ENCODE data around the gene RAB6C. TPM values are rescaled to one million over a fixed set of nuclear protein-coding genes. Genes with fewer than 3 reads are reported as not detected.
"Not testable (repeated sequence)": the region's sequence is repeated elsewhere in the genome, so short reads cannot be mapped to it uniquely, and the experiment has no call there.

RAB6C gene
- total RNA-seq = under 1 TPM in 1 of 2 donors, not detected in 1; 0.68 TPM

DNA sequence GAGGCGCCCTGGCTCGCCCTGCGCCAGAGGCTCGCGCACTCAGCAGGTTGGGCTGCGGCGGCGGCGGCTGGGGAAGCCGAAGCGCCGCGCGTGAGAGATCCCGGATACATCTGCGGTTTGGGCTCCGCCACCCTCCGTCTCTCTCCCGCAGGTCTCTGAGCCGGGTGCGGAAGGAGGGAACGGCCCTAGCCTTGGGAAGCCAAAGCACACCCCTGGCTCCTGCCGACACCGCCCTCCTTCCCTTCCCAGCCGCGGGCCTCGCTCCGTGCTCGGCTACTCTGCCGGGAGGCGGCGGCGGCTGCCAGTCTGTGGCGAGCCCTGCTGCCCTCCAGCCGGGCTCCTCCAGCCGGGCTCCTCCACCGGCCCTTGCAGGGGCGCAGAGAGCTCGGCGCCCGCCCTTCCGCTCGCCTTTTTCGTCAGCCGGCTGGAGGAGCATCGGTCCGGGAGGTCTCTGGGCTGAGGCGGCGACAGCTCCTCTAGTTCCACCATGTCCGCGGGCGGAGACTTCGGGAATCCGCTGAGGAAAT is at the start of gene RAB6C:
TSS of gene RAB6C (plus strand) at position 38 of the 527 bp plus-strand sequence. CDS start at position 488, 450 bp downstream.
- not testable (repeated sequence) for DNase-seq (ENCODE audit: low spot score); H3K27ac ChIP-seq; H3K27me3 ChIP-seq (replicated peaks; ENCODE audit: insufficient read depth); ATAC-seq (ENCODE audit: insufficient number of reproducible peaks, low FRiP score, low read depth); H3K4me1 ChIP-seq (ENCODE audit: control insufficient read depth in 1 of 2, low read depth in 2 of 2); H3K36me3 ChIP-seq; H3K9me3 ChIP-seq
- peak within 1 kb of the TSS; percentile 63 for H3K4me3 ChIP-seq

- H3K9me3 ChIP-seq = no peaks in the 10 kb centered on the region
- no peak overlapping the region for H3K4me3 ChIP-seq
- H3K36me3 ChIP-seq = no peaks in the 10 kb centered on the region
- ATAC-seq (ENCODE audit: insufficient number of reproducible peaks, low FRiP score, low read depth) (no peak), DNase-seq (ENCODE audit: low spot score) (no peak)
- TF ChIP-seq, protein P1, sequence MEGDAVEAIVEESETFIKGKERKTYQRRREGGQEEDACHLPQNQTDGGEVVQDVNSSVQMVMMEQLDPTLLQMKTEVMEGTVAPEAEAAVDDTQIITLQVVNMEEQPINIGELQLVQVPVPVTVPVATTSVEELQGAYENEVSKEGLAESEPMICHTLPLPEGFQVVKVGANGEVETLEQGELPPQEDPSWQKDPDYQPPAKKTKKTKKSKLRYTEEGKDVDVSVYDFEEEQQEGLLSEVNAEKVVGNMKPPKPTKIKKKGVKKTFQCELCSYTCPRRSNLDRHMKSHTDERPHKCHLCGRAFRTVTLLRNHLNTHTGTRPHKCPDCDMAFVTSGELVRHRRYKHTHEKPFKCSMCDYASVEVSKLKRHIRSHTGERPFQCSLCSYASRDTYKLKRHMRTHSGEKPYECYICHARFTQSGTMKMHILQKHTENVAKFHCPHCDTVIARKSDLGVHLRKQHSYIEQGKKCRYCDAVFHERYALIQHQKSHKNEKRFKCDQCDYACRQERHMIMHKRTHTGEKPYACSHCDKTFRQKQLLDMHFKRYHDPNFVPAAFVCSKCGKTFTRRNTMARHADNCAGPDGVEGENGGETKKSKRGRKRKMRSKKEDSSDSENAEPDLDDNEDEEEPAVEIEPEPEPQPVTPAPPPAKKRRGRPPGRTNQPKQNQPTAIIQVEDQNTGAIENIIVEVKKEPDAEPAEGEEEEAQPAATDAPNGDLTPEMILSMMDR (IDR thresholded peaks at IDR 0.05) = no peak
- no peak overlapping the region for H3K27ac ChIP-seq
- no peaks in the 10 kb centered on the region for H3K4me1 ChIP-seq (ENCODE audit: control insufficient read depth in 1 of 2, low read depth in 2 of 2)
- H3K27me3 ChIP-seq (replicated peaks; ENCODE audit: insufficient read depth) = no peaks in the 10 kb centered on the region
Measured at GRCh38 chr2:129930451-129930850, 49.0 kb upstream of the RAB6C start.

- H3K27ac ChIP-seq; ATAC-seq (ENCODE audit: insufficient number of reproducible peaks, low FRiP score, low read depth); H3K36me3 ChIP-seq; H3K4me1 ChIP-seq (ENCODE audit: control insufficient read depth in 1 of 2, low read depth in 2 of 2); H3K27me3 ChIP-seq (replicated peaks; ENCODE audit: insufficient read depth); DNase-seq (ENCODE audit: low spot score); H3K4me3 ChIP-seq; H3K9me3 ChIP-seq: not testable (repeated sequence)
Measured at GRCh38 chr2:129933387-129933786, 46.1 kb upstream of the RAB6C start.

DNA sequence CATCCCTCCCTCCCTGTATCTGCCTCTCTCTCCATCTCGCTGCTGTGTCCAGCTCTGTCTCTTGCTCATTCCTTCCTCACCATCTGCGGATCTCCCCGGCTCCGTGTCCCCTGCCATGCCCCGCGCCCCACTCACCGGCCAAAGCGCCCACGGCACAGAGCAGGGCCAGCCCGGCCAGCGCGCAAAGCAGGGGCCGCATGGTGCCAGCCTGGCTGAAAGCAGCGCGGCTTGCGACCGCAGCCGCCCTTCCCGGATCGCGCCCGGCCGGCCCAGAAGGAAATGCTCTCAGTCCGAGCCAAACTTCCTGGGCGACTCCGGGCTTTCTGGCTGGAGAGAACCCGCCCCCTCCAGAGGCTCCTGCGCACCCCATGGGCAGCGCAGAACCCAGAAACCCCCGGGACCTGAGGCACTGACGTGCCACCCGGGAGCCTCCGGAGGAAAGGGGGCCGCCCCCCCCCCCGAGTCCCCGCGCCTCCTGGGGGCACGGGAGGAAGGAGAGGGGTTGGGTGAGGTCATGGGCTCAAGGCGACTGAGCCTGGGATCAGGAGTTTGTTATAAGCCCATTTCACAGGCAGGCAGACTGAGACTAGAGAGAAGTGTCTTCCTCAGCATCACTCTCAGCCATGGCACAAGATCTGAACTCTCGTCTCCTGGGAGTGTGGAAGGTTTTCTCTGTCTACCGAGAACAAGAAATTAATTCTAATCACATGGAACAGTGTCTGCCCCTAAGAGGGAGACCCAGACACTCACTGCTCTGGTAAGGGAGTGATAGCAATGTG is 45.2 kb upstream of the RAB6C start:
- no peak overlapping the region for H3K27ac ChIP-seq
- H3K36me3 ChIP-seq = no peaks in the 10 kb centered on the region
- no peak overlapping the region for H3K4me3 ChIP-seq
- no peak for ATAC-seq (ENCODE audit: insufficient number of reproducible peaks, low FRiP score, low read depth)
- TF ChIP-seq, protein P1 (IDR thresholded peaks at IDR 0.05) = no peak
- no peaks in the 10 kb centered on the region for H3K9me3 ChIP-seq
- H3K4me1 ChIP-seq (ENCODE audit: control insufficient read depth in 1 of 2, low read depth in 2 of 2) = no peaks in the 10 kb centered on the region
- H3K27me3 ChIP-seq (replicated peaks; ENCODE audit: insufficient read depth) = no peaks in the 10 kb centered on the region
- DNase-seq (ENCODE audit: low spot score) = no peak

- DNase-seq (ENCODE audit: low spot score) (no peak), ATAC-seq (ENCODE audit: insufficient number of reproducible peaks, low FRiP score, low read depth) (no peak)
- Histone ChIP-seq H3K9me3 (no peaks in the 10 kb centered on the region), H3K4me1 (ENCODE audit: control insufficient read depth in 1 of 2, low read depth in 2 of 2) (no peaks in the 10 kb centered on the region), H3K27ac (no peak overlapping the region), H3K27me3 (replicated peaks; ENCODE audit: insufficient read depth) (no peaks in the 10 kb centered on the region), H3K4me3 (no peak overlapping the region), H3K36me3 (no peaks in the 10 kb centered on the region)
- TF ChIP-seq, protein P1 (IDR thresholded peaks at IDR 0.05) = no peak
Measured at GRCh38 chr2:129935118-129935517, 44.3 kb upstream of the RAB6C start.

- H3K27ac ChIP-seq = no peak overlapping the region
- no peaks in the 10 kb centered on the region for H3K27me3 ChIP-seq (replicated peaks; ENCODE audit: insufficient read depth)
- no peak for DNase-seq (ENCODE audit: low spot score)
Measured at GRCh38 chr2:129936334-129936934, 43.0 kb upstream of the RAB6C start.

GRCh38 chr2:129938850-129939471 is 40.5 kb upstream of the RAB6C start:
- H3K9me3 ChIP-seq; H3K4me1 ChIP-seq (ENCODE audit: control insufficient read depth in 1 of 2, low read depth in 2 of 2); DNase-seq (ENCODE audit: low spot score); H3K36me3 ChIP-seq; ATAC-seq (ENCODE audit: insufficient number of reproducible peaks, low FRiP score, low read depth); H3K4me3 ChIP-seq; H3K27me3 ChIP-seq (replicated peaks; ENCODE audit: insufficient read depth); H3K27ac ChIP-seq: not testable (repeated sequence)

More at GRCh38 chr2:129936334-129936934, 43.0 kb upstream of the RAB6C start:
- TF ChIP-seq, protein P1 (IDR thresholded peaks at IDR 0.05) = no peak
- Histone ChIP-seq H3K4me1 (ENCODE audit: control insufficient read depth in 1 of 2, low read depth in 2 of 2) (no peaks in the 10 kb centered on the region), H3K4me3 (no peak overlapping the region), H3K9me3 (no peaks in the 10 kb centered on the region), H3K36me3 (no peaks in the 10 kb centered on the region)
- no peak for ATAC-seq (ENCODE audit: insufficient number of reproducible peaks, low FRiP score, low read depth)

DNA sequence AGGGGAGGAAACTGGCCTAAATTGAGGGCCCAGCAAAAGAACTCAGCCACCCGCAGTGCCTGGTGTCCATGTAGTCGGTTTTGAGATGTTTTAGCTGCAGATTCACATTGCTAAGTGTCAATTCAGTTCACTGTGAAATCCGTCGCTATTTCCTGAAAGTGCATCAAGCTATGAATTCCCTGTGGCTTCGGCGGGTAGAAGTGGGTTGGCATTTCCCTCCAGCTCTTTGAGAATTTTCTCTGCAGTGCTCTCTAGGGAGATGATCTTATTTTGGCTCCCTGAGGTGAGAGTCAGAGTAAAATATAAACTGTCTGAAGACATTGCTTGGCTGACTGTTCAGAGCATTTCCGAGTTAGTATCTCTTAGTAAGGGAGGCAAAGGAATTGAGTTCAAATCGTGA is 36.0 kb upstream of the RAB6C start:
- not testable (repeated sequence) for H3K36me3 ChIP-seq; H3K4me3 ChIP-seq; H3K9me3 ChIP-seq; DNase-seq (ENCODE audit: low spot score); ATAC-seq (ENCODE audit: insufficient number of reproducible peaks, low FRiP score, low read depth); H3K27ac ChIP-seq; H3K4me1 ChIP-seq (ENCODE audit: control insufficient read depth in 1 of 2, low read depth in 2 of 2); H3K27me3 ChIP-seq (replicated peaks; ENCODE audit: insufficient read depth)

Measured in thoracic aorta (tissue), 2 donors.